Measurements from ENCODE around the gene ERN1.

DNA sequence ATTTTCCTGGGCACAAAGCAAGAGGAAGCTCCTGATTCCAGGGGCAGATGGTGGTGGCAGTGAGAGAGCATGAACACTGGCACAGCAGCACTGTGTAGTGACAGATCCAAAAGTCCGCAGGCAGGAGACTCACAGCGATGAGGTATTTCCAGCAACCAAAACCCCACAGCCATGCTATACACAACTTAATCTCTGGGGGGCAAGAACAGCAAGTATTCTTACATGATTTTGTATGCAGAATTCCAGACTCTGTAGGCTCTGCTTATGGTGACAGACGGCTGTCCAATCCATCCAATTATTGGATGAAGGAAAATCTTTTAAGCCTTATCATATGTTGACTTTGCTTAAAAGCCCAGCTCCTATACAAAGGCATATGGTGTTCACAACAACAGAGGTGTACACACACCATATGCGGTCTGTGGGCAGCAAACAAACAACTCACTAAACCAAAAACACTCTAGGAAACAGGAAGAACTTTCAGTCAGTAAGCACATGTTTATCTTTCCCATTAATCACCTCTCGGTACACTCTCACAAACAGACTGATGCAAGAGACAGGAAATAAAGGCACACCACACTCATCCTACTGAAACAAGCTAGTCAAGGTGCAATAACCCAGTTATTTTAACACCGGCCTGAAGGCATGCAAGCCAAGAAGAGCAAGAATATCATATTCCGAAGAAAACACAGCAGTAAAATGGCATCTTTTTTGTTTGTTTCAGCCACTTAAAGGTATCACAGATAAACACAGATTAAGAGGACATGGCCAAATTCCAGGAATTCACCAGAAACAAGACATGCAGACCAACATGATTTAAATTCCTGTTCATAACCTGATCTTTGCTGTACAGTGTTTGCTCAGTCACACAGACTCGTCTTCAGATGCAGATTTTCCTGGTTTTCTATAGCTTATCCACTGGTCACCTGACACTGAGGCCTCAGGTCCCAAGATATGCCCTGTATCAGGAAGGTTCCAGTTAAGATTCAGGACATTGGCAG, 47.8 kb downstream of the ERN1 start:
- TF ChIP-seq POLR2A (IDR thresholded peaks at IDR 0.05; ENCODE audit: extremely low read depth, insufficient read length) (no peak), CTCF (IDR thresholded peaks at IDR 0.05; ENCODE audit: low read depth, low read length) (no peak), MAX (IDR thresholded peaks at IDR 0.05; ENCODE audit: low read depth, low read length) (peak; percentile 77), MYC (IDR thresholded peaks at IDR 0.05; ENCODE audit: low read depth, low read length) (no peak; the same call in 1 of the 2 replicates)

All from NB4 (cell line).